OCI-LY7 (cell line): ENCODE measurements around the gene TRAIP. TPM values are rescaled to one million over a fixed set of nuclear protein-coding genes. Genes with fewer than 3 reads are reported as not detected.

ENCODE experiments used
- BruUV-seq: library from RNA; stranded (reverse); fragments of 400-500 nt; replicated peaks from 2 replicates; lab custom pipeline; 2021; lab: Mats Ljungman, UMichigan
- CTCF ChIA-PET: fragments of 300-600 bp; sonication (Branson Sonifier 250); formaldehyde crosslinking; loops from one replicate; lab custom pipeline; 2022; ENCODE audit warnings: antibody characterized with exemption; ENCODE audit not compliant: unreplicated experiment; lab: Charles Lee
- POLR2A ChIA-PET: fragments of 300-600 bp; sonication (Branson Sonifier 250); formaldehyde crosslinking; loops from one replicate; lab custom pipeline; 2022; ENCODE audit warnings: antibody characterized with exemption; lab: Charles Lee
- DNase-seq: peaks from one replicate; pipeline ENCODE4 v3.0.0-alpha.2; 2015; ENCODE audit warnings: low spot score
- H2AFZ ChIP-seq: fragments of 200-600 bp; sonication (generic), shearing (Covaris generic); 2 replicates; pipeline ENCODE4 v1.6.1; 2014; ENCODE audit warnings: mild to moderate bottlenecking, antibody characterized with exemption, low read length, moderate library complexity
- H3K27ac ChIP-seq: fragments of 200-600 bp; sonication (generic); 2 replicates; pipeline ENCODE4 v1.5.1; 2014; ENCODE audit warnings: mixed run types, low read depth, mild to moderate bottlenecking, moderate library complexity, low read length, inconsistent platforms; ENCODE audit not compliant: poor library complexity, severe bottlenecking
- H3K36me3 ChIP-seq: fragments of 200-600 bp; sonication (generic); 2 replicates; pipeline ENCODE4 v1.6.1; 2014; ENCODE audit warnings: mild to moderate bottlenecking, antibody characterized with exemption, low read length, moderate library complexity, mixed read lengths; ENCODE audit not compliant: insufficient read depth
- H3K4me1 ChIP-seq: fragments of 200-600 bp; sonication (generic); 2 replicates; pipeline ENCODE4 v1.5.1; 2014; ENCODE audit warnings: mild to moderate bottlenecking, low read length; ENCODE audit not compliant: insufficient read depth, poor library complexity, severe bottlenecking
- H3K4me2 ChIP-seq: fragments of 200-600 bp; sonication (generic); 2 replicates; pipeline ENCODE4 v1.6.1; 2014; ENCODE audit warnings: mild to moderate bottlenecking, low read length
- H3K4me3 ChIP-seq: fragments of 200-600 bp; sonication (generic); 2 replicates; pipeline ENCODE4 v1.5.1; 2014; ENCODE audit warnings: mild to moderate bottlenecking, low read depth, low read length; ENCODE audit not compliant: poor library complexity, severe bottlenecking
- H3K79me2 ChIP-seq: fragments of 200-600 bp; sonication (generic); 2 replicates; pipeline ENCODE4 v1.6.1; 2016; ENCODE audit warnings: low read depth, mild to moderate bottlenecking, low read length, moderate library complexity, mixed read lengths; ENCODE audit not compliant: insufficient read depth
- H3K9me2 ChIP-seq: fragments of 200-600 bp; sonication (generic); 2 replicates; pipeline ENCODE4 v1.6.1; 2016; ENCODE audit warnings: mild to moderate bottlenecking, low read length, mixed read lengths; ENCODE audit not compliant: insufficient read depth
- H3K9me3 ChIP-seq: fragments of 200-600 bp; sonication (generic); 2 replicates; pipeline ENCODE4 v1.6.1; 2014; ENCODE audit warnings: mild to moderate bottlenecking, mixed run types, low read length, mixed read lengths
- H4K20me1 ChIP-seq: fragments of 200-600 bp; sonication (generic); 2 replicates; pipeline ENCODE4 v1.6.1; 2014; ENCODE audit warnings: mild to moderate bottlenecking, antibody characterized with exemption, low read length, moderate library complexity, mixed read lengths; ENCODE audit not compliant: insufficient read depth
- CTCF ChIP-seq: fragments of 200-600 bp; sonication (generic); conservative IDR thresholded peaks from 2 replicates; pipeline ENCODE4 v1.5.1; 2014; ENCODE audit warnings: mild to moderate bottlenecking, antibody characterized with exemption, low read length, moderate library complexity, mixed read lengths
- EZH2phosphoT487 ChIP-seq: fragments of 200-600 bp; sonication (generic); IDR thresholded peaks from 2 replicates; pipeline ENCODE4 v1.6.1; 2018; ENCODE audit warnings: low read depth, borderline replicate concordance, mild to moderate bottlenecking, mixed run types, antibody characterized with exemption, low read length, moderate library complexity, mixed read lengths
- intact Hi-C: fragments of 100-400 bp; cut with micrococcal nuclease; formaldehyde crosslinking; loops from one replicate; pipeline ENCODE4 v1.10.0; 2022; ENCODE audit not compliant: unreplicated experiment
- total RNA-seq, 2 experiments: library from RNA; depleted of rRNA in 1 of 2; stranded (reverse); fragments of >200 nt in 1 of 2; shearing (Covaris generic) in 1 of 2; gene quantifications; 2 replicates each; pipeline ENCODE4 v1.2.3, GENCODE V29; 2014 to 2022

Gene TRAIP
- total RNA-seq, 2 experiments from 2014 or later: 38.6 to 41.8 TPM

DNA sequence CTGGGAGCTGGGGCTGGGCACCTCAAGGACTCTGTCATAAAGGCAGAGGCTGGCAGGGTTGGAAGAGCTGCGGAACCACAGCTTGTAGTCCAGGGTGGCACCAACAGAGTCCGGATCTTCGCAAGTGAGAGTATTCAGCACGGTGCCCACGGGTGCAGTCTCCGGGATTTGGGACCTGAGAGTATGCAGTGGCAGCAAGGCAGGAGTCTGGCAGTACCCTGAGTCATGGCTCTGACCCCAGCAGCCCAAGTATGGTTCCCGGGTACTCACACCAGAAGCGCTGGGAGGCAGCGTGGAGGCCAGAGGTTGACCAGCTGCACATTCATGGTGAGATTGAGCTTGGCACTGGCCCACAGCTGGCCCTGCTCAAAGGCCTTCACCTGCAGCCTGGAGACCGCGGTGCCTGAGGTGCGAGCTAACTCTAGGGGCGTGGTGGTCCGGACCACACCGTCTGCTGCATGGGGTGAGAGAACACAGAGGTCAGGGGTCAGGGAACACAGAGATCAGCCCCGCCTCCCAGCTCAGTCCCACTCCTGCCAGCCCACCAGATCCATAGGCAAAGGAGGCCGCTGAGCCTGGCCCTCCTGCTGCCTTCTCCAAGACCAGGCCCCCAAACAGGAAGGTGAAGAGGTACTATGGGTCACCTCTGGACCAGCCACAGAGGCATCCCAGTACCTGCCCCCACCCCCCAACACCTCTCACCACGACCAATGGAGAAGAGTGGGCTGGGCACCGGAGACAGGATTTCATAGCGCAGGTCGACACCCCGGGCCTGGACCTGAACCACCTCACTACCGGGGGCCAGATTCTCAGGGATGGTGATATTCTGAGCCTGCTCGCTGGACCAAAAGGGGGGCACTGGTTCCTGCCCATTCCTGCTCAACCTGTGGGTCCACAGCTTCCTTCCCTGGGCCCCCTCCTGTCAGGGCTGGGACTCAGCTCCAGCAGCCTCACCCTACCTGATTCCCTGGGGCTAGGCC is 61.1 kb downstream of the TRAIP start:
- no peak for DNase-seq
- no peak overlapping the region for H2AFZ ChIP-seq
- no peaks in the 10 kb centered on the region for H3K79me2 ChIP-seq
- POLR2A ChIA-PET: interaction anchor here (0.7 to 1.2 kb wide), 2 partner anchors 37 to 43 kb away, joined by 3 read pairs; no protein-coding TSS in a partner anchor
- H3K27ac ChIP-seq: no peak overlapping the region
- no peaks in the 10 kb centered on the region for H3K9me3 ChIP-seq
- no peaks in the 10 kb centered on the region for H4K20me1 ChIP-seq
- BruUV-seq: no TSS peak
- H3K4me3 ChIP-seq: no peak overlapping the region
- CTCF ChIA-PET: no interaction called here
- TF ChIP-seq EZH2phosphoT487 (no peak), CTCF (no peak)
- H3K9me2 ChIP-seq: no peaks in the 10 kb centered on the region
- intact Hi-C loops: no loop called here
- H3K4me1 ChIP-seq: peaks cover 5% of the 10 kb centered on the region
- no peak overlapping the region for H3K4me2 ChIP-seq
- no peaks in the 10 kb centered on the region for H3K36me3 ChIP-seq

- DNase-seq: no peak
- no peak overlapping the region for H3K4me3 ChIP-seq
- no peak for TF ChIP-seq EZH2phosphoT487
- TF ChIP-seq CTCF: no peak
- no TSS peak for BruUV-seq
- H3K79me2 ChIP-seq: no peaks in the 10 kb centered on the region
- H3K27ac ChIP-seq: no peak overlapping the region
- no peak overlapping the region for H2AFZ ChIP-seq
- H3K9me3 ChIP-seq: no peaks in the 10 kb centered on the region
- CTCF ChIA-PET: no interaction called here
- H3K9me2 ChIP-seq: no peaks in the 10 kb centered on the region
- H3K36me3 ChIP-seq: no peaks in the 10 kb centered on the region
- intact Hi-C loops: no loop called here
- POLR2A ChIA-PET: interaction anchor here (1.2 kb wide), 1 partner anchor 44 kb away, joined by 3 read pairs; no protein-coding TSS in a partner anchor
- H3K4me1 ChIP-seq: peaks cover 13% of the 10 kb centered on the region
- H3K4me2 ChIP-seq: no peak overlapping the region
- H4K20me1 ChIP-seq: no peaks in the 10 kb centered on the region
Measured at GRCh38 chr3:49794431-49794830, 61.9 kb downstream of the TRAIP start.
